Endometrium (tissue), 2 donors: Measurements from ENCODE around the gene POR.

Experiments used
- FAIRE-seq: peaks from 2 replicates; lab custom pipeline; 2012; peaks lifted over from hg19 to GRCh38; lab: Jason Lieb, UNC
- donor health status: control.
- donor health status: control.

POR gene

DNA sequence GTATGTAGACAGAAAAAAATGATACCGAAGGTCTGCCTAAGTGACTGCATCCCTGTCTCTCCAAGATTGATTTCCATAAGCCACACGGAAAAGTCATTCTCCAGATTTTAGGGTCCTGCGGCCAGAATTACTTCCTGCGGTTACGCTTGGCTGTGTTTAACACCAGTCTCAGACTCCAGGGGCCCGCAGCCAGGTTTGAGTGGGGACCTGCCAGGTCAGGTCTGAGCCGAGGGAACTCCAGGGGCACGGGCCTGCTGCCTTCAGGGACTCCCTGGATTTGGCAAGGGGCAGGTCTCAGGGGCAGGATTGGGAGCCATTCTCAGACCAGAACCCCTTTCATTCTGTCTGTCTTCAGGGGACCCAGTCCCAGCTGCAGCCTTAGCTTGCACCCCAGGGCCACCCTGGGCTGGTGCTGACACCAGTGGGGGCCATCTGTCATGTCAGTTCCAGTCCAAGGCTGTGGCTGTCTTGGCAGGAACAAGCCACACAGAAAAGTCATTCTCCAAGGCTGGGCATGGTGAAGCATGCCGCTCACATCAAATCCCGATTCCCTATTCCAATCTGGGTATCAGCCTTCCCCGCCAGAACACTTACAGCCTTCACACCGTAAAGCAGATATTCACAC lies 40.5 kb downstream of the POR start:
- no peak for FAIRE-seq

DNA sequence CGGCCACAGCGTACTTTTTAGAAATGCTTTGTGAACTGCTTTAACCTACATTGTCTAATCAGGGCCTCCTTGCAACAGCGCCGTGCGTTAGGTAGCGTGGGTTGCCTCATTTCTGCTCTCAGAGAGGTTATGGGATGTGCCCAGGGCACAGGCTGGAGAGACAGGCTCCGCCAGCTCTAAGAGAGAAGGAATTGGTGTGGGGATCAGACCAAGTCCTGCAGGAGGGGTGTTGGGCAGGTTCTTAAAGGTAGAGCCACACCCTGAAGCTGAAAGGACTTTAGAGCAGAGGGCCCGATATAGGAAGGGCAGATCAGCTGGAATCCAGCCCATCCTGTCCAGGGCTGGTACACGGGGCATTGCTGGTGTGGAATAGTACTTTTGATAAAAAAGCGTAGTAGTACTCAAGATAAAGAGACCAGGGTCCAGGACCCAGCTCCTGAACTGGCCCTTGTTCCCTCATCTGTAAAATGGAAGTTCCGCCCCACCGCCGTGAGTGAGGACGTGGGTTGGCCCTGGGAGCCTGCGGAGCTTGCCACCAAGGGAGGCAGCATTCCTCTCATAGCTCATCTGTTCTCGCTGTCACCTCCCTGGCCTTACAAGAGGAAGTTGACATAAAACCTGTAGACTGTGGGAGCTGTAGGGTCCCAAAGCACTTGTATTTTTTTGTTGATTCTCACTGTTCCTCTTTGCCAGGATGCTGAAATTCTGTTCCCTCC lies 42.2 kb downstream of the POR start:
- no peak for FAIRE-seq

DNA sequence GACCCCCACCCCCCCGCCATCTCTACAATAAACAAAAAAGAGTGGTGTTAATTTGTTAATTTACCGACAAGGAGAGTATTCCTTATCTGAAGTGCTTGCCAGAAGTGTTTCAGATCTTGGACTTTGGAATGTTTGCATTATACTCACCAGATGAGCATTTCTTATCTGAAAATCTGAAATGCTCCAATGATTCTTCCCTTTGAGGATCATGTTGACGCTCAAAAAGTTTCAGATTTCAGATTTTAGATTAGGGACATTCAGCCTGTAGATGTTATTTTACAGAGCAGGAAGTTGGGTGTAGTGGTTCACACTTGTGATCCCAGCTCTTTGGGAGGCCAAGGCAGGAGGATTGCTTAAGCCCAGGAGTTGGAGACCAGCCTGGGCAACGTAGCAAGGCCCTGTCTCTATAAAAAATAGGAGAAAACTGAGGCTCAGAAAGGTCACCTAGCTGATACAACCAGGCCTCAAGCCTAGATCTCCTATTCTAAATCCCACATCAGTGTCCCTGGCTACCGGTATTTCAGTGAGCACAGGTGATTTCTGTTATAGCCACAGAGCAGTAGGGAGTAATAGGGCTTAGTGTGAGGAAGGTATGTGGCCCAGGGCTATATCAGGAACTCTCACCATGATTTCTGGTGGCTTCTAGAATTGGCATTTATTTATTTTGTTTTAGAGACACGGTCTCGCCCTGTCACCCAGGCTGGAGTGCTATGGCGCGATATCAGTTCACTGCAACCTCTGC lies 44.0 kb downstream of the POR start:
- no peak for FAIRE-seq

DNA sequence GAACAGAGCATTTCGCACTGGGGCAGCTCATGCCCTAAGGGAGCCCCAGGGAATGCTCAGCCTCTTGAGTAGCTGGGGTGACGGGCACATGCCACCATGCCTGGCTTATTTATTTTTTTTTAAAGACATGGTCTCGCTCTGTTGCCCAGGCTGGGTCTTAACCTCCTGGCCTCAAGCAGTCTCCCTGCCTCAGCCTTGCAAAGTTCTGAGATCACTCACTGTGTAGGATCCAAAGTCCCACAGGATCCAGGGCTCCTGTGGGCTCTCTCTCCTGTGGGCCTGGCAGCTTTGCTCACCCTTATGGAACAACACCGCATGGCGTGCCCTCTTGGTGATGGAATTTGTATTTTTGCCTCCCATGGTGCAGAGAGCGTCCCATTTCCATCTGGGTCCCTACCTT lies 45.4 kb downstream of the POR start:
- FAIRE-seq, result no peak

DNA sequence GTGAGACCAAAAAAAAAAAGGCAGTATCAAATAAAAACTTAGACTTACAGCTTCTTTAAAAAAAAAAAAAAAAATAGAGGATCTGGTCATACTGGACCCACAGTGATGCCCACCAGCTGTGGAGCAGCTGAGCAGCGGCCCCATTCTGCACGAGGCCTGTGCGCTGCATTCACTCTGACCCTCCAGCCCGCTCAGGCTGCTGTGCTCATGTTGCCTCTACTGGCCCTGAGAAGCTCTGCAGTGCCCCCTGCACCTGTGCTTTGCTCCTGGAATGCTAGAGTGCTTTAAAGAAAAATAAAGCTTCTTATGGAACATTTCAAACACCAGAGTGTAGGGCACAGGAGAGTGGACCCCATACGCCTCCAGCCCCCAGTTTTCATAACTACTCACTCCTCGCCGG lies 46.3 kb downstream of the POR start:
- FAIRE-seq, result no peak

DNA sequence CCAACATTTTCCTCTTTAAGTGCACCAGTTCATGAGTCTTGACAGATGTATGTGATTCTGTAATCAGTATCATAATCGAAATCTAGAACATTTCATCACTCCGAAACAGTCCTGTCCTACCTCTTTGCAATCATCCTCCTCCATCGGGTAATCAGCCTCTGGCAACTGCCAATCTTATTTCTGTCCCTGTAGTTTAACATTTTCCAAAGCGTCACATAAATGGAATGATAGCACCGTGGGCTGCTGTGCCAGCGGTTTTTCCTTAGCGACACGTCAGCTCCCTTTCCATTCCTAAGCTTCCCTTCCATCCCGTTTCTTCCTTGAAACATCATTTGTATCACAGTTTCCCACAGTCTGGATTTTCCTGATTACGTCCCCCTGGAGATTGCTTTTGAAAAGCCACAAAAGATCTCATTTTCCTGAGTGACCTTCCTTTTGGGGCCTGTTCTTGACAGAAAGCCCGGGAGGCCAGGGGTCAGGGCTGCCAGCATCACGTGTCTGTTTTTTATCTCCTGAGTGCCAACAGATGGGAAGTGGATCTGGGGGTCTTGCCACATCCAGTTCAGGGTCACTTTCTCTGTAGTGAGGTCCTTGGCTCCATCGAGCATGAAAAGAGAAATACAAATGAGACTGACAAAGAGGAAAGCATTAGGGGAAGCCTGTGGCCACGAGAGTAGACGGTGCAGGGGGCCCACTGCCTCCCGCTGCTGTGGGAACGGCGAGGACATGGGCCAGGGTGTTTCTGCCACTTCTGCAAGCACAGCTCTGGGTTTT lies 47.8 kb downstream of the POR start:
- no peak for FAIRE-seq

DNA sequence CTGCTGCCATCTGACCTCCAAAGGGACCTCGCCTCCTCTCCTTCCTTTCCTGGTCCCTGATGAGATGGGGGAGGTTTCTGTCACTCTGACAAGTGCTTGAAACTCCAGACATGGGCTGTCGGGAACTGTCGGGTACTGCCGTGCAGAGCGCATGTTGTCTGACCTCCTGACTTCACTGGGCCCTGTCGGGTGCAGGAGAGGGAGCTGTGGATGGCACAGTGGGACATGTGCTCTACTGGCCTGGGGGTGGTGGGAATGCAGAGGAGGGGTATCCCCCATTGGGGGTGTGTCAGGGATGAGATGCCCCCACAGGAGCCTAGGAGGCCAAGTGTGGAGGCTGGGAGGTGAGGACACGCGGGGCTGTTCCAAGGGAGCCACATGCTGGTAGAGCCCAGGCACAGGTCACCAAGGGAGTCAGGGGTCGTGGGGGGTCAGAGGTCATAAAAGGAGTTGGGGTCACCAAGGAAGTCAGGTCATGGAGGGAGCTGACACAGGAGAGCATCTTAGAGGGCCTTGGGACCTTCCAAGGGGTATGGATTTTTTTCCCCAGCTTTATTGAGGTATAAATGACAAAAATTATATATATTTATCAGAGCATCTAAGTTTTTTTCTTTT lies 48.5 kb downstream of the POR start:
- FAIRE-seq, result no peak

DNA sequence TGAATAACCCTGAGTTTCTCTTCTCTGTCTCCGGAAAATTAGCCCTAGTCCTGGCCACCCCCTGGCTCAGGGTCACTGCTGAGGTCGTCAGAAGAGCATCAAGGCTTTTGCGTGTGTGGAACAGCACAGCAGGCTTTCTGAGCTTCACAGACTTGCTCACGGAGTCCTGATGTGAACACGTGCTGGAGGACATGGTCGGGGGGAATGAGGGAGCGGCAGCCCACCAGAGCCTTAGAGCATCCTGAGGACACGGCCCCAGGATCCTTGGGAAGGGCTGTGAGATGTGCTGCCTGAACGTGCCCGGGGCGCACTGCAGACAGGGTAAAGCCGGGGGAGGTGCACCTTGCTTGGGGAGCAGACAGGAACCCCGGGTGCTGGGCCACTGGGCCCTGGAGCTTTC lies 50.7 kb downstream of the POR start:
- FAIRE-seq, result no peak

DNA sequence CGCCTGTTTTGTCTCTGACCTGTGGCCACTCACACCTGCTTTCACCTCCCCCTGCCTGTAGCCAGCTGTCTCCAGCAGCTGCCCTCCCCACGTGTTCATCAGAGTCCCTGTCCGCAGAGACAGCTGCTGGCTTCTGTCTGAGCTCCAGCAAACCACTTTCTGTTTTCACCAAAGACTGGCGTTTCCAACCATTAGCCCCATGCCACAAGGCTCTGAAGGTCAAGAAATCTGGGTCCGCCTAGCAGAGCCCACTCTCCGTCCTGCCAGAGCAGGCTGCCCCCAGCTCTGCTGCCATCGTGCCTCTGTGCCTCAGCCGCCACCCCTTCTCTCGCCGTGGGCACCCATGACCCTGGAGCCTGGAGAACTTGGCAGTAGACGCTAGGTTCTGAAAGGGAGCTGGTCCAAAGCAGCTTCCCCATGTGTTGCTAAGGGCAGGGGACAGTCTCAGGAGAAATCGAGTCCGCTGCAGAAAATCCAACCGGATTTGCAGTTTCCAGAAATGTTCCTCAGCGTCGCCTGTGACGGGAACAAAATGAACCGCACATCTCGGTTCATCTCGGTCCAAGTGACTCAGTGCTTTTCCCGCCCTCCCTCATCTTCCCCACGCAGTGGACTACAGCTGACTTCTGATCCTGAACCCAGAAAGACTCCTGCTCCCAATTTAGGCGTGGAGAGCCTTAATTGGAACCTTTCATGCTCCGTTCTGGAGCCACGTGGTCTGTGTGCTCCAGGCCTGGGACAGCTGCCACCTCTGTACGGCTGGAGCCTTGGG lies 51.4 kb downstream of the POR start:
- FAIRE-seq, result no peak

DNA sequence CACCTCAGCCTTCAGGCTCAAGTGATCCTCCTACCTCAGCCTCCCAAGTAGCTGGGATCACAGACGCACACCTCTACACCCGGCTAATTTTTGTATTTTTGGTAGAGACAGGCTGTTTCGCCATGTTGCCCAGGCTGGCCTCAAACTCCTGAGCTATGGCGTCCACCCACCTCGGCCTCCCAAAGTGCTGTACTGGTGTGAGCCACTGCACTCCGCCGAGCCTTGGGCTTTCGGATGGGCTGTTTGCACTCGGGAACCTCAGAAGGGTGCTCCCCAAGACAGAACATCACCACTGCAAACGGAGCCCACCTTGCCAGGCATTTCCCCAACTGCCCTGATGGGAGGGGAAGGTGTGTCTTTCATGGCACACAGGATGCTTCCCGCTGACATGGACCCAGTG lies 52.1 kb downstream of the POR start:
- no peak for FAIRE-seq

DNA sequence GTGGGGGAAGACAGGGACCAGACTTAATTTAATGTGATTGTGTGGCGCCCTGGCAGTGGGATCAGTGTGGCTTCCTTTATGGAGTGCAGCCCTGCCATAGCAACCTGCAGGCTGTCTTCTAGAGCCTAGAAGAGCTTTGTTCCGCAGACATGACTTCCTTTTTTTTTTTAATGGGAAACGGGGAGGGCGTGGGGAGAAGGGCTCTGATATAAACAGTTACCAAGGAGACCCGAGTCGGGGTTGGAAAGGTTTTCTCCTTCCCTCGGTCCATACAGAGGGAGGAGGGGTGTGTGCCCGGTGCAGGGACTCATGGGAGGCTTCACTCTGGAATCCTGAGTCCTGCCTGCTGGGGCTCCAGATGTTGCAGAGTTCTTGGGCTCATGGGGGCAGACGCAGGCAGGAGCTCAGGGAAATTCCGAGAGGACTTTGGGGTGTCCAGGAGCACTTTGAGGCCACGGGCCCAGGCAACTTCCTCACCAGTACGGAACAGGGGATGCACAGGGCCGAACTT lies 52.6 kb downstream of the POR start:
- FAIRE-seq, result no peak

DNA sequence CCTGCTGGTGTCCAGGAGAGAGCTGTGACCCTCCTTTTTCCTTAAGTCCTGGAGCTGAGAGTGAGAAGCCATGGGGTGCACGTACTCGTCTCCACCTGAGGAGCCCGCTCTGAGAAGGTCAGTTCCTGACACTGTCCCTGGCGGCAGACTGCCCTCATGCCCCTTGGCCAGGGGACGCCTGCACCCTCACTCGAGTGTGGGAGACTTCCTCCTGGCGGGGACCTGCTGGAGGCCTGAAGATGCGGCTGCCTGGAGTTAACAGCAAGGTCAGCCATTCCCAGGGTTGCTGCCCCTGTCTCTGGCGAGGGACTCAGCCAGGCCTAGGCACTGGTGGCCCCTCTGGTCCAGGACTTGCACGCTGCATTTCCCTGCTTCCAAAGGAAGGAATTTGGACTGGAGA lies 53.1 kb downstream of the POR start:
- FAIRE-seq, result no peak

DNA sequence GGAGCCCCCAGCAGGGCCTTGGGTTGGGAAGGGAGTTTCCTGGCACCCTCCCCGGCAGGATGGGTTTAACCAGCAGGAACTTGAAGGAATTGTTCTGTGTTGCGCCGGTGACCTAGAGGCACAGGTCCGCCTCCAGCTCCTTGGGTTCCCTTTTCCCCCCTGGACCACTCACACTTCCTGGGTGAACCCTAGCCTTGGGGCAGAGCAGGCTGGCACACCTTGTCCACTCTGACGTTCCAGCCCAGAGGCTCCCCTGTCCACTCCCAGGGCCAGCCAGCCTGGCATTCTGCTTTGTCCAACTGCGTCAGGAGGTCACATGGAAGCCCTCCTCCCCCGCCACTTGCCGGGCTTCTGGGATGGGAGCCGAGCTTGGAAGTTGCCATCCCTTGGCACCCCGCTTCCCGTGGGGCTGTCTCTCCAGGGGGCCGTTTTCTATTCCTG lies 53.6 kb downstream of the POR start:
- no peak for FAIRE-seq

DNA sequence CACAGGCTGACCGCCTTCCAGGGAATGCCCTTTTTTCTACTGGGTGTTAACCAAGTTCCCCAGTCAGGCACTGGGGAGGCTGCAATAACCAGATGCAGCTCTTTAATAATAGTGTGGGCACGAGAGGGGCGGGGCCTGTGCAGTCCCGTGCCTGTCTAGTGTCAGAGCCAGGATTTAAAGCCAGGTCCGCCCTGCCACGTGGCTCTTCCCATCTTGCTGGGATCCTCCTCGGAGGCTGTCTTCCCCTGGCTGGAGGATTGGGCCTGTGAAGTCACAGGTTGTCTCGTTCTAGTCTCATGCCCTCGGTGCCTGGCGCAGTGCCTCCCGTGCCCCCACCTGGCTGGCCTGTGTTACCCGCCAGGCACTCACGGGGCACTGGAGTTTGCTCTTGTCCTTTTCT lies 54.2 kb downstream of the POR start:
- no peak for FAIRE-seq

DNA sequence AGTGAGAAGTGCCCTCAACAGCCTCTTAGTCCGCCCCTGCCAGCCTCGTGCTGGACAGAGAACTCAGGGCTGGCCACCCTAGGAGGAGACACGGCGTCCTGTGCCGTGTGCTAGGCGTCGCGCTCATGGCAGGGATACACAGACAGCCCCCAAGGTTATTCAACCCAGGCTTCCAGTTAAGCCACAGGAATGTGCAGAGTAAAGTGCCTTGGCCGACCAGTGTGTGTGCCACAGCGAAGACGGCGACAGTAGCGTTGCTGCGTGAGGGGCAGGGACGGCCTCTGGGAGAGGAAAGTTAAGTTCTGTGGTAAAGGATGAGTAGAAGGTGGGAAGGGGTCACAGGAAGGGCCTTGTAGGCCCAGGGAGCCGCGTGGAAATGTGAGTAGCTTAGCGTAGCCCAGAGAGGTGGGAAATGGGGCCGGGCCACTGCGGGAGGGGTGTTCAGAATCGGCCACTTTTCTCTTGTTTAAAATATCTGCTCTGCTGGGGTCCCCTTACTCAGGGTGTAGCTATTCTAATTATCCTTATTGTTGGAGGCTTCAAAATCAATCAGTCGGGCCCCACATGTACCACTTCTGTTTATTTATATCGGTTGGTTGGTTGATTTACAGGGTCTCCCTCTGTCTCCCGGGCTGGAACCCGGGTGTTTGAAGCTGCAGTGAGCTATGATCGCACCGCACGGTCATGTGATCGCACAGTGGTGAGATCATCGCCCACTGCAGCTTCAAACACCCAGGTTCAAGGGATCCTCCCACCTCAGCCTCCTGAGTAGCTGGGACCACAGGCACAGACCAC lies 54.9 kb downstream of the POR start:
- FAIRE-seq, result no peak

DNA sequence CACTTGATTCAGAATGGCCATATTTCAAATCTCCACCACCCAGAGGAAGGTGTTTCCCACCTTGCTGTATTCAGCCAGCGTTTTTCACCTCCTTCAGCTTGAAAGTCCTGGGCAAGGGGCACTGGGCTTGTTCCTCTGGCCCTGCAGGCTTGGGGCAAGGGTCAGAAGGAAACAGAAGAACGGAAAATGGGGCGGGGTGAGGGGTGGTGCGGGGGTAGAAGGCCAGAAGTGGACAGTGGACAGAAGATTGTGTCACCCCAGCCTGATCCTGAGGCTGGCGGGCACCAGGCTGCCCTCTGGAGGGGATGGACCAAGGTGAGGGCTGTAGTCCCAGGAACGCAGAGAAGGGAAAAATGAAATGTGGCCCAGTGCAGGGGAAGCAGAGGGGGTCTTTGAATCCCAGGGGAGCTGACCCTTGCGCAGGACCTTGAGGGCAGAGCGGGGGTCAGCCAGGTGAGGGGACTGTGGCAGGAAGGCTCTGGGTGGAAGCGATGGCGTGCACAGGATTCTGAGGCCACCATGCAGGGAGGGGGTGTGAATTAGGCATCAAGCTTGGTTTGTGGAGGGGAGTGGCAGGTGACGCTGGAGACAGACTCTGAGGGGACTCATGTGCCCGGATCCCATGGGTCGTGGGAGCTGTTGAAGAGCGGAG lies 56.5 kb downstream of the POR start:
- FAIRE-seq, result no peak

DNA sequence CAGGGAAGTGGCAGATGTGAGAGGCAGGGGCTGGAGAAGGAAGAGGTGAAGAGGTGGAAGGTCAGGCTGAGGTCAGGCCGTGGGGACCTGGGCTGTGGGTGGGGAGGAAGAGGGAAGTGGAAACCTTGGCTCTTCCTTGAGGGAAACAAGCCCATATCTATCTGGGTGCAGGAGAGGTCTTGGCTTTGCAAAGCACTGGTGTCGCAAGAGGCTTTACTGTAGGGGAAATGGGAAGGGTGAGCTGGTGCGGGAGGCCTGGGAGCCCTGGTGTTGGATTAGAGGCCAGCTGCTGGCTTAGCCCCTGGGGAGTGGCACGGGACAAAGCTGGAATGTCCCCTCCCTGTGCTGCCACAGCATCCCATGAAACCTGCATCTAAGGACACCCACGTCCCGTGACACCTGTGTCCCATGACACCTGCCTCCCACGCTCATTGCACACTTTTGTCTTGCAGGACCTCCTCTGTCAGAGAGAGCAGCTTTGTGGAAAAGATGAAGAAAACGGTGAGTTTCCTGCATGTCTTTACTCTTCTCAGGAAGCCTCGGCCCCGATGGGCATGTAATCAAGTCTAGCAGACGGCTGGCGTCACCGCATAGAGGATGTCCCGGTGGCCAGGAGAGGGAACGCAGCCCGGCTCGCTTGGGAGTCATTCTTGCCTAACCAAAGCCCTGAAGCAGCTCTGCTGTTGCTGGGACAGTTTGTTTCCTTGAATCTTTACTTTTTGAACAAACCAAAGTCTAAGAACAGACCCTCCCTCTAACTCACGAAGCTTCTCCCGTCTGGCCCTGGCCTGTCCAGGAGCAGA lies 57.2 kb downstream of the POR start:
- FAIRE-seq, result no peak

DNA sequence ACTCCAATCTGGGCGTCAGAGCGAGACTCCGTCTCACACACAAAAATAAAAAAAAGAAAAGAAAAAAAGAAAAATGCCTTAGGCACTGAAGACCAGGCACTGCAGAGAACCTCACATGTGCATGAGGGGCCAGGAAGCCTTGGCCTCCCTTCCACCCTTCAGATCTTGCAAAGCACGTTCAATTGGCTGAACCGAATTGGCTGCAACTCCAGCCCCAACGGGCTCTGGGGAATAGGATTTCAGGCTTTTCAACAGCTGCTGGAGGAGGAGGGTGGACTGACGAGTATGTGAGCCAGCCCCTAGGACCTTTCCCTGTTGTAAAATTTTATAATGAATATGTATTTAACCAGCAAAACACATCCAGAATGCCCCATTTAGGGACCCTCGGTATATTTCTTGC lies 62.8 kb downstream of the POR start:
- FAIRE-seq, result peak; percentile 12
